Inflammatory macrophage treated with lipopolysaccharide for 1 hour (primary cell): Measurements from ENCODE around the gene TRIM24.
A peak's percentile ranks its signal among the peaks of the same experiment; 100 is the strongest.
"Not testable (repeated sequence)": the region's sequence is repeated elsewhere in the genome, so short reads cannot be mapped to it uniquely, and the experiment has no call there.

Source experiments
- DNase-seq, 2 donors: peaks; one replicate each; pipeline ENCODE4 v3.0.0-alpha.2; 2020 to 2022

Gene TRIM24

GRCh38 chr7:138460649-138461607, 869 bp downstream of the TRIM24 start:
- peak; percentile 42 for DNase-seq

DNA sequence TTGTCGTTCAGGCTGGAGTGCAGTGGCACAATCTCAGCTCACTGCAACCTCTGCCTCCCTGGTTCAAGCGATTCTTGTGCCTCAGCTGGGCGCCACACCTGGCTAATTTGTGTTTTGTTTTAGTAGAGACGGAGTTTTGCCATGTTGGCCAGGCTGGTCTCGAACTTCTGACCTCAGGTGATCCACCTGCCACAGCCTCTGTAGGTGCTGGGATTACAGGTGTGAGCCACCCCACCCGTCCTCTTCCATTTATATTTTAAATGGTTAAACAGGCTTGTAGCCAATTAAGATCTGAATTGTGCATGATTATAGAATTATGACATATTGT, 3.2 kb downstream of the TRIM24 start:
- DNase-seq = not testable (repeated sequence)

GRCh38 chr7:138465046-138465445, 5.0 kb downstream of the TRIM24 start:
- no peak for DNase-seq

GRCh38 chr7:138466069-138466756, 6.2 kb downstream of the TRIM24 start:
- not testable (repeated sequence) for DNase-seq

- no peak for DNase-seq
Measured at GRCh38 chr7:138468244-138469123, 8.4 kb downstream of the TRIM24 start.

DNA sequence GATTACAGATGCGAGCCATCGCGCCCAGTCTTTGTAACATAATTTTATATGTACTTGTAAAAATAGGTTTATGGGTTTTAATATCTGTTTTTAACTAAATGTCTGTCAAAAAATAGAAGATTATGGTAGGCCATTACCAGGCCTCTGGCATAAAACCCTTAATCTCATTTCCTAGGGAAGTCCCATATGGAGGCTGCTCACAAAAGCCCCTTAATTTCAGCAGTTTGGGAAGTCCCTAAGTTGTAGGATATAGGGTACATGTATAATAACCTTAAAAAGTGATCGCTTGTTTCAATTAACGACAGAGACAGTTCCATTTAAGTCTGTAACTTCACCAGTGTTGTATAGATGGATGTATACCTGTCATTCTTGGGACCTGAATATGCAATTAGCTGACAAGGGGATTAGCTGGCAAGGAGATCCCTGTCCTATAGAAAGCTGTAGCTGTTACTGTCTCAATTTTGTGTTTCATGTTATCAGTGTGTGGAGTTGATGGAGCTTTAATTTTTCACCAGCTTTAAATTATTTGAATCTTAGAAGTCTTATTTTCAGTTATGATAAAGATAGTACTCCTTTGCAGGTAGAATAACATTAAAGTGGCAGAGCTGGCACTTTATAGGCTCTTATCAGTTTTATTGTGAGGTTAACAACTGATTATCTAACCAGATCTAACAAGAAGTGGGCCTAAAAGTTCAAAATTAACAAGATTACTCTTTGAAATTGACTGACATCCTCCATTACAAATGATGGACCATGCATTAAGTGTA, 10.5 kb downstream of the TRIM24 start:
- DNase-seq = peak; percentile 28 to 61

- DNase-seq = no peak
Measured at GRCh38 chr7:138472292-138473079, 12.4 kb downstream of the TRIM24 start.

- DNase-seq = no peak
Measured at GRCh38 chr7:138475377-138475776, 15.3 kb downstream of the TRIM24 start.

- DNase-seq = no peak
Measured at GRCh38 chr7:138477081-138477578, 17.1 kb downstream of the TRIM24 start.

- DNase-seq = no peak
Measured at GRCh38 chr7:138477581-138477980, 17.5 kb downstream of the TRIM24 start.

DNA sequence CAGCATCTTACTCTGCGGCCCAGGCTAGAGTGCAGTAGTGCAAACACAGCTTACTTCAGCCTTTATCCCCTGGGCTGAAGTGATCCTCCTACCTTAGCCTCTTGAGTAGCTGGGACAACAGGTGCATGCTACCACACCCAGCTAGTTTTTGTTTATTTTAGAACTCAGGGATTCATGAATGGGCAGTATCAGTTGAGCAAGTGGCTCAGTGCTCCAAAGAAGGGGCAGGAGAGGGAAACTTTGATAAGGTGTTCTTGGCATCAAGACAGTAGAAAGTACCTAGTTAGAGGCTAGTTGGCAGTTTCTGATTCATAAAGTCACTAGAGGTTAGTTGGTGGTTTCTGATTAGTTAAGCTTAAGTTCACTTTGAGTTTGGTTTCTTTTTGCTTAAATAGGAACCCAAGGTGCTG, 18.4 kb downstream of the TRIM24 start:
- no peak for DNase-seq

DNA sequence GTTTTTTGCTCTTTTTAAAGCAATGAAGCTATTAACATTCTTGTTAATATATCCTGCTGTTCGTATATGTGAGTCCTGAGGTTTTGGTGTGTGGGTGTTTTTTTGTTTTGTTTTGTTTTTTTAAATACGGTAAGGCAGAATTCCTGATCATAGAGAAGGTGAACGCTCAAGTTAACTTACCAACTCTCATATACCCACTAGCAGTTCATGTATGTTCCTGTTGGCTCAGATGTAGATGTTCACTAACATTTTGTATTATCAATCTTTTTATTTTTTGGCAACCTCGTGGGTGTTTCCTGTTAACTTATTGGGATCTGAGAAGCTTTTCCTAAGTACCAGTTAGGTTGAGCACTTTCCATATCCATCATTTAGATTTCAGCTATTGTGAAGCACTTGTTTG, 20.5 kb downstream of the TRIM24 start:
- no peak for DNase-seq

DNA sequence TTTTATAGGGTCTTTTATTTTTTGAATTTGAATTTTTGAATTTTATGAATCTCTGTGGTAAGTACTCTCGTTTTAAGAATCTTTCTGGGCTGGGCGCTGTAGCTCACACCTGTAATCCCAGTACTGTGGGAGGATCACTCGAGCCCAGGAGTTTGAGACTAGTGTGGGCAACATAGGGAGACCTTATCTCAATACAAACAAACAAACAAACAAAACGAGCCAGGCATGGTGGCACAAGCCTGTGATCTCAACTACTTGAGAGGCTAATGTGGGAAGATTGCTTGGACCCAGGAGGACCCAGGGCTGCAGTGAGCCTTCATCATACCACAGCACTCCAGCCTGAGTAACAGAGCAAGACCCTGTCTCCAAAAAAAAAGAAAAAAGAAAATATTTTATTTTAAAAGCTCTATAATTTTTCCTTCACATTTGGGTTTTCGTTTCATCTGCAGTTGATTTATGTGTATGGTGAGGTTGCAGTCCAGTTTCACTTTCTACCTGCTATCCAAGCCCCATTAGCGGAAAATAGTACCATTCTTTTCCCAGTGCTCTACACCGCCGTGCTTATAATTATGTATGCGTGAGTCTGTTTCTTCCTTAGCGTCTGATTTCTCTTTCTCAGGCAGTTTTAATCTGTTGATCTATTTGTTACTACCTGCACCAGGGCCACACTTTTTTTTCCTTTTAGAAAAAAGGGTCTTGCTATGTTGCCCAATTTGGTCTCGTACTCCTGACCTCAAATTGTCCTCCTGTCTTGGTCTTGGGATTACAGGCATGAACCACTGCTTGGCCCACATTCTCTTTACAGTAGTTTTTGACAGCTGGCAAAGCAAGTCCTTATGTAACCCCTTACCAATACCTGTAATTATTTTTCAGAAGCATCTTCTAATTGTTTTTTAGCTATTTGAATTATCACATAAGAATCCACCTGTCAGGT, 21.7 kb downstream of the TRIM24 start:
- no peak for DNase-seq

- DNase-seq = peak in 1 of 2 donors; percentile 16
Measured at GRCh38 chr7:138483531-138483930, 23.5 kb downstream of the TRIM24 start.

GRCh38 chr7:138485508-138485907, 25.4 kb downstream of the TRIM24 start:
- DNase-seq = not testable (repeated sequence)

DNA sequence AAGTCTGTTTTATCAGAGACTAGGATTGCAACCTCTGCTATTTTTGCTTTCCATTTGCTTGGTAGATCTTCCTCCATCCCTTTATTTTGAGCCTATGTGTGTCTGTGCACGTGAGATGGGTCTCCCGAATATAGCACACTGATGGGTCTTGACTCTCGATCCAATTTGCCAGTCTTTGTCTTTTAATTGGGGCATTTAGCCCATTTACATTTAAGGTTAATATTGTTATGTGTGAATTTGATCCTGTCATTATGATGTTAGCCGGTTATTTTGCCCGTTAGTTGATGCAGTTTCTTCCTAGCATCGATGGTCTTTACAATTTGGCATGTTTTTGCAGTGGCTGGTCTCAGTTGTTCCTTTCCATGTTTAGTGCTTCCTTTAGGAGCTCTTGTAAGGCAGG, 29.1 kb downstream of the TRIM24 start:
- DNase-seq = not testable (repeated sequence)

GRCh38 chr7:138491612-138492386, 31.7 kb downstream of the TRIM24 start:
- peak in 1 of 2 donors; percentile 5 for DNase-seq

GRCh38 chr7:138492423-138492822, 32.4 kb downstream of the TRIM24 start:
- DNase-seq = no peak

GRCh38 chr7:138493535-138493934, 33.5 kb downstream of the TRIM24 start:
- no peak for DNase-seq
